Measurements from ENCODE around the gene PRRC2B.

DNA sequence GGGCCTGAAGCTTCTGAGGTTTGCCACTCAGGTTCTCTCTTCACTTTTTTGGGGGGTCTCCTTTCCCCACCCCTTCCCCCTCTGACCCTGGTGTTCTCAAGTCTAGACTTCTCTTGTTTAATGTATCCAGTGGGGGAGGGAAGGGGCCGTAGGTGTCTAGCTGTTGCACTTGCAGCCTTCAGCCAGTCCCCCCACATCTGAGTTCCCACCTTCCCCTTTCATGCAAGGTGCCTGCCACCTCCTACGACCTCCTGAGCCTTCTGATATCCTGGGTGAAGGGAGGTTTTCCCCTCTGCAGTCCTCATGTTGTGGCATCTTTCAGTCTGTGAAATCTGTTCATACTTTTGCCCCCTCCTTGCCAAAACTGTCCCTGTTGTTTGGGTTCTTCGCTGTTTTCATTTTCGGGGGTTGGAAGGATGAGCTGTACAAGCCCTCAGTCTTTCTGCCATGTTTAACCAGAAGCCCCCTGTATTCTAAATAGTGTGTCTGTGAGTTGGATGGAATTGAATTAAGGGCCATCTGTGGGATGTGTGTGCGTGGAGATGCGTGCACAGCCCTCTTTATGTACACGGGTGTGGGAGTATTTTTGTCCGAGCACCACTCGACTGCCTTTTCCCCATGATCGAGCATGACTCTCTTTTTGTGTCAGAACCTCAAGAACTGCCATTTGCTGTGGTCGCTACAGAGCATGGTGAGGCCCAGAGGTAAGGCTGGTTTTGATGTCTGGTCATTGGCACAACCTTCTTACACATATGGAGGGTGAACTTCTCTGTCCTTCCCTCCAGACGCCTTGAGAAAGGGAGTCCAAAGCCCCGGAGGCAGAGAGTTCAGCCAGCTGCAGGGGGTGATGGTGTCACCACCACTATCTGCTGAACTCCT is 23.6 kb downstream of the PRRC2B start:
- TF ChIP-seq, protein P1, sequence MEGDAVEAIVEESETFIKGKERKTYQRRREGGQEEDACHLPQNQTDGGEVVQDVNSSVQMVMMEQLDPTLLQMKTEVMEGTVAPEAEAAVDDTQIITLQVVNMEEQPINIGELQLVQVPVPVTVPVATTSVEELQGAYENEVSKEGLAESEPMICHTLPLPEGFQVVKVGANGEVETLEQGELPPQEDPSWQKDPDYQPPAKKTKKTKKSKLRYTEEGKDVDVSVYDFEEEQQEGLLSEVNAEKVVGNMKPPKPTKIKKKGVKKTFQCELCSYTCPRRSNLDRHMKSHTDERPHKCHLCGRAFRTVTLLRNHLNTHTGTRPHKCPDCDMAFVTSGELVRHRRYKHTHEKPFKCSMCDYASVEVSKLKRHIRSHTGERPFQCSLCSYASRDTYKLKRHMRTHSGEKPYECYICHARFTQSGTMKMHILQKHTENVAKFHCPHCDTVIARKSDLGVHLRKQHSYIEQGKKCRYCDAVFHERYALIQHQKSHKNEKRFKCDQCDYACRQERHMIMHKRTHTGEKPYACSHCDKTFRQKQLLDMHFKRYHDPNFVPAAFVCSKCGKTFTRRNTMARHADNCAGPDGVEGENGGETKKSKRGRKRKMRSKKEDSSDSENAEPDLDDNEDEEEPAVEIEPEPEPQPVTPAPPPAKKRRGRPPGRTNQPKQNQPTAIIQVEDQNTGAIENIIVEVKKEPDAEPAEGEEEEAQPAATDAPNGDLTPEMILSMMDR (IDR thresholded peaks at IDR 0.05), result no peak
- TF ChIP-seq POLR2A (IDR thresholded peaks at IDR 0.05), result no peak

All from right lobe of liver (tissue), 4 donors.